Measurements from ENCODE around the gene ITPK1.

The ITPK1 gene

DNA sequence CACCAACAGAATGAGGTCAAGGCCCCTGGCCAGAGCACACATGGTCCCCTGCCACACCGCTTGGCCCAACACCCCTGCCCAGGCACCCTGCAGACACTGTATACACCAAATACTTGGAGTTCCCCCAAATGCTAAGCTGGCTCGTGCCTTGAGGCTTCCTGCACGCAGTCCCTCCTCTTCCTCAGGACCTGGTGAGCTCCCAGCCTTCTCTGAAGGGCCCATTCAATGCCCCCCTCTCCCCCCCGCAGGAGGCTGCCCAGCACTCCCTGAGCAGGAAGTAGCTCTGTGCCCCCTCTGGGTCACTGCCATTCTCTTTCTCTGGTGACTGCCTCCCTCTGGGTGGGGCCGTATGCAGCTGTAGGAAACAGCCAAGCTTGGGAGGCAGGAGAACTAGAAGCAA lies 75.3 kb downstream of the ITPK1 start:
- no peak for DNase-seq

DNA sequence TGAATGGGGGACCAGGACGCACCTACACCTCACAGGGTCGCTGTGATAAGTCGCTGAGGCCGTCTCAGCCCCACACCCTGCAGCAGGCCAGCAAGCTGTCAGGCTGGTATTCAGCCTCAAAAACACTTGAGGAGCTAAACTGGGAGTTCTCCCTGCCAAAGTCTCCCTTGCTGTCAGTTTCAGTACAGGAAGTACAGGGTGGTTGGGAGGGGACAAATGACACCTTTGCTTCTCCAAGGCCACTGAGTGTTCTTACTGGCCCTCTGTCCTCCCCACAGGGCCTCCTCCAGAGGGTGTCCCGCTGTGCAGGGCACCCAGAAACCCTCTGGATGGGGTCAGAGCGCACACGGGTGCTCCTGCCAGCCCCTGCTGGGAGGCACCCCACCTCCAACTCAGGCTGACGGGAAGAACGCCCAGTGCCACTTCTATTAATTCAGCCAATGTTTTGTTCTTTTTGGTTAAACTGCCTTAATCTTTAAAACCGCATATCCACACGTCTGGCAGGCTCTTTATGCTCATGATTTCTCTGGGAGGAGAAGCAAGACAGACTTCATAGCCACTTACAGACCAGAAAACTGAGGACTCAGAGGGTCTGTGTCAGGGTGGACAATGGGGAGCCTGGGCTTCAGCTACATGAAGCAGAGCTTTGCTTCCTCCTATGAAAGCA lies 75.9 kb downstream of the ITPK1 start:
- no peak for DNase-seq

DNA sequence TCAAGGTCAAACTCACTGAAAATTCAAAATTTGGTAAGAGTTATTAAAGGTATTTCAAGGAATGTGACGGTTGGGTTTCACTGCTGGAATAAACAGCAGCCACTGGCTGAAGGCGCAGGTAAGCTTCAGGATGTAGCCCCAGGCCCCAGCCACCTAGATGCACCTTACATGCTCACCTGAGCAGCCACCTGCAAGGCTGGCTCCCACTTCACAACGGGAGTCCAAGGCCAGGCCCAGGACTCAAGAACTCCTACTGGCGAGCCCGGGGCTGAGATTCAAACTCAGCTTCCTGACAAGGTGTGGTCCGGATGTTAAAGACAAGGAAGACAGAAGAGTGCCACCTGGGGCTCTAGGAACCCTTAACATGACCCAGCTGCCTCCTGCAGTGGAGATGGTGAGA lies 78.4 kb downstream of the ITPK1 start:
- no peak for DNase-seq

- no peak for DNase-seq
These were observed 78.9 kb downstream of the ITPK1 start for GRCh38 chr14:93036652-93037345.

DNA sequence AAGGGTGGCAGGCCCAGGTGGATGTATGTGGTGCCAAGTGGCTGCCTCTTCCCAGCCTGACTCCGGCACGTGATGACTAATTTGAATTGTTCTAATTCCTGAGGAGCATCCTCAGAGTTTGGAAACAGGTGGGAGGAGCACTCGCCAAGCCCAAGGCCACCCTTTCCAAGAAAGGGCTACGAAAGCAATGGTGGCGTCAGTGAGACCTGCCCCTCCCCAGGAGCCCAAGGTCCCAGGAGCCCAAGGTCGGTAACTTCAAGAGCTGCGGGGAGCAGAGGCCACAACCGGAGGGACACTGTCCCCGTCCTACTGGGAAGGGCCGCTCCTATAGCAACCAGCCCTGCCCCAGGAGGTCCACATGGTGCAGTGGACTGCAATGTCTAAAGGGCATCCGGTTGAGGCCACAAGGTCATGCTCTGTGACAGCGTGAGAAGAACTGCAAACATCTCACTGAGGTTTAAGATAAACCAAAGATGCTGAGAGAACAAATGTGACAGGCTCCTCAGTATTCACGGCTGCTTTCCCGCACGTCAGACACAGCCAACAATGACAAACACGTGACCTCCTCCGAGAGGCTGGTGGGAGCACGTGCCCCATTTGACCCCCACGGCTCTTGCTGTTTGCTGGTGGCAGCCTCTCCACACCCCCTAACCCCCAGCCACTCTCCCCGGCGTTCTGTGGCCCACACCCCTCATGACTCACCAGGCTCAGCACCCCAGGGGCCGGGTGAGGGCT lies 79.6 kb downstream of the ITPK1 start:
- no peak for DNase-seq

DNA sequence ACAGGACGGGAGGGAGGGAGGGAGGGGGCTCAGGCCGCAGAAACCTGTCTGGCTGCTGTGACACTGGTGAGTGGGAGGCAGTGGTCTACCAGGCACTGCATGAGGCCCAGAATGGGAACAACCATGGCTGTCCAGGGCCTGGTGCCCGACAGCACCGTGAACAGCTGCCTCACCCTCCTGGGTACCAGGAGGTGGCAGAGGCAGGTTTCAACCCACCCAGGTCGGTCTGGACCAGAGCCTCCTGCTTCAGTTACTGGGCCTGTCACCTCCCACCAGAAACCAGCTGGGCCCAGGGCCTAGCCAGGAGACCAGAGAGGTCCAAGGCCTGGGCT lies 80.2 kb downstream of the ITPK1 start:
- DNase-seq = no peak

DNA sequence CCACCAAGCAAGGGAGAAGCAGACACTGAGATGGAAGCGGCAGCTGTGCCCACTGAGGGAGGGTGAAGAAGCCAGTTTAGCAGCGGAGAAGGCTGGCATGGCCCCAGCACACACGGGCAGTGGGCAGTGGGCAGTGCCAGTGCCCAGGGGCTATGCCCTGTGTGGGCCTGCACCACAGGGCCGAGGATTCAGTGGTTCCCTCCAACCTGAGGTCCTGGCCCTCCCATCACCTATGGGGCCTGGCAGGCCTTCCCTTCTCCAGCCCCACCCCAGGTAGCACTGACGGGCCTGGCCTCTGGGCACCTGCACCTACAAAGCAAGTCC lies 81.1 kb downstream of the ITPK1 start:
- DNase-seq = no peak

DNA sequence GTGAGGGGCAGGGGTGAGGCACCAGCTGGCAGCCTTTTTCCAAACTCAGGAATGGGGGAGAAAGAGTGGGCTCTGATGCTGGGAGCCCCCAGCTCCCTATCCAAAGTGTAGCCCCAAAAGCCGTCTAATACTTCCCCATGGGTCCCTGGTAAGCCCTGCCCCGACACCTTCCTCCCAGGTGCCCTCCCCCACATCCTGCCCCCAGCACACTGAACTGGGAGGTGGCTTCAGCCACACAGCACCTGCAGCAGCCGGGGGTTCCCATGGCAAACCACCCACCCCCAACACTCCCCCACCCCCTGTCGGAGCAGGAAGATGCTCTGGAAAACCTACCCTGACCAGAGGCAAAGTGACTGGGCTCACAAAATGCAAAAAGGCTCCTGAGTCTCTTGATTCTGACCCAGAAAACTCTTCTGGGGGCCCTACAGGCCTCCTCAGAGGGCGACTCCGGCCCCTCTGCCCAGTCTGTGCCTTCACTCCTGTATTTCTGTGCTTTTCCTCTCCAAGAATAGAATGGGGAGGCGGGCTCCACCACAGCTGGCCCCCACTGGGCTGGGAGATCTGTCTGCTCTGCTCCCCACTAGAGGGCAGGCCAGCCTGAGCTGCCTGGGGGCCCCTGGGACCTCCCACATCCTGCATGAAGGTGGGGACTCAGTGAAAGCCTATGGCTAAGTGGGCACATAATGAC lies 81.6 kb downstream of the ITPK1 start:
- peak; percentile 23 for DNase-seq

DNA sequence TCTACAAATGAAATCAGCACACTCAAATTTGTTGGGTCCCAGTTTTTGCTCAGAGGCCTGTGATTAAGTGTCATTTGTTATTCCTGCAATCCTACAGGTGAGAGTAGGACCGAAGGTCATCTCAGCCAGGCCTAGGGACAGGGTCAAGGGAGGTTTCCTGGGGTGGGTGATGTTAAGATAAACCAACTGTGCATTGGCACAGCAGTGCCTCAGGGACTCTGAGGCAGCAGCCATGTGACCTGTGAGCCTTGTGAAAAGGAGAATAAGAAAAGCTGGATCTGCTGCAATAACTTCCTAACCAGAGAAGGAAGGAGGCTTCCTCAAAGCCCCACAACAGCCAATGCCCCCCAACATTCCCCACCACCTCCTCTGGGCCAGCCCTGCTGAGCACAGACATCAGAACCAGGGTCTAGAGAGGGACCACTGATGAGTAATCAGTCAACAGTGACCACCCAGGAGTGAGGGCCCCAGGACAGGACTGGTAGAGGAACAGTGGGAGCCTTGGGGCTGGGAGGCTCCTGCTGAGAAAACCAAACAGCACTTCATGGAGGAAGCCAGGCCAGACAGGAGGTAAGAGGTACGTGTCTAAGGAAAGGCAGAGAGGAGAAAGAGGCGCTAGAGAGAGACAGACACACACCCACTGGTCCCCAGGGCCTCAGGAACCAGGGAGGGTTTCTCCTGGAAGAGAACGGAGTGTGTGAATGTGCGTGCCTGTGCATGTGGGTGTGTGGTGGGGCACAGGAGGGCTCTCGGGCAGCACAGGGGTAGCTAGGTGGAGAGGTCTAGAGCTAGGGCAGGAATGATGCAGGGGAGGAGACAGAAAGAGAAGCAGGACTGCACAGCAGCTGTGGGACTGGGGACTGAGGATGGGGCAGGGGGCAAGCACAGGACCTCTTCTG lies 82.4 kb downstream of the ITPK1 start:
- no peak for DNase-seq

- DNase-seq = no peak
These were observed 83.2 kb downstream of the ITPK1 start for GRCh38 chr14:93032421-93032936.

DNA sequence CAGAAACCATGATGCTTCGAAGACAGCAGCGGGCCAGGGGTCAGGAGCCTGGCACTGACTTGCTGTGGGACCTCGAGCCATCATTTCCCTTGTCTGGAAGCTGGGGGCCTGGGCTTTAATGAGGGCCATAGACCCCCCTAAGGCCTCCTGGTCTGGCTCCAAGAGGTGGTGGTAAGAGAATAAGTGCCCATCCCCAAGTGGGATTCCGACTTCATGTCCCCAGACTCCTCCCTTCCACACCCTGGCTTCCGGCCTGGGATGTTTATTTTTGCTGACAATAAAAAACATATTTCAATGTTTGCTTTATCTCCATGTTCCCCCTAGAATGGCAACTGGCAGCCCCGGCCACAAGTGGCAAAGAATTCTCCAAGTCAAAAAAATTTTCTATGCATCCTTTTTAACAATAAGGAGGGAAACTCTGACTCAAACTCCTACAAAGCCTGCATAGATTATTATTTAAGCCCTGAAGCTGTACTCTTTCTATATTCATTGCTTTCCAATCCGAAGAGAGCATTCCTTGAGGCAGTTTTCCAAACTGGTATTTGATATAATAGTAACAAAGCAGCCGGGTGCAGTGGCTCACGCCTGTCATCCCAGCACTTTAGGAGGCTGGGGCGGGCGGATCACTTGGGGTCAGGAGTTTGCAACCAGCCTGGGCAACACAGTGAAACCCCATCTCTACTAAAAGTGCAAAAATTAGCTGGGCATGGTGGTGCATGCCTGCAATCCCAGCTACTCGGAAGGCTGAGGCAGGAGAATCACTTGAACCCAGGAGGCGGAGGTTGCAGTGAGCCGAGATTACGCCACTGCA lies 84.0 kb downstream of the ITPK1 start:
- no peak for DNase-seq

- no peak for DNase-seq
These were observed 85.0 kb downstream of the ITPK1 start for GRCh38 chr14:93030761-93031160.

- no peak for DNase-seq
These were observed 85.7 kb downstream of the ITPK1 start for GRCh38 chr14:93029911-93030508.

GRCh38 chr14:93029417-93029816 lies 86.3 kb downstream of the ITPK1 start:
- DNase-seq = no peak

- DNase-seq = no peak
These were observed 87.0 kb downstream of the ITPK1 start for GRCh38 chr14:93028724-93029076.

DNA sequence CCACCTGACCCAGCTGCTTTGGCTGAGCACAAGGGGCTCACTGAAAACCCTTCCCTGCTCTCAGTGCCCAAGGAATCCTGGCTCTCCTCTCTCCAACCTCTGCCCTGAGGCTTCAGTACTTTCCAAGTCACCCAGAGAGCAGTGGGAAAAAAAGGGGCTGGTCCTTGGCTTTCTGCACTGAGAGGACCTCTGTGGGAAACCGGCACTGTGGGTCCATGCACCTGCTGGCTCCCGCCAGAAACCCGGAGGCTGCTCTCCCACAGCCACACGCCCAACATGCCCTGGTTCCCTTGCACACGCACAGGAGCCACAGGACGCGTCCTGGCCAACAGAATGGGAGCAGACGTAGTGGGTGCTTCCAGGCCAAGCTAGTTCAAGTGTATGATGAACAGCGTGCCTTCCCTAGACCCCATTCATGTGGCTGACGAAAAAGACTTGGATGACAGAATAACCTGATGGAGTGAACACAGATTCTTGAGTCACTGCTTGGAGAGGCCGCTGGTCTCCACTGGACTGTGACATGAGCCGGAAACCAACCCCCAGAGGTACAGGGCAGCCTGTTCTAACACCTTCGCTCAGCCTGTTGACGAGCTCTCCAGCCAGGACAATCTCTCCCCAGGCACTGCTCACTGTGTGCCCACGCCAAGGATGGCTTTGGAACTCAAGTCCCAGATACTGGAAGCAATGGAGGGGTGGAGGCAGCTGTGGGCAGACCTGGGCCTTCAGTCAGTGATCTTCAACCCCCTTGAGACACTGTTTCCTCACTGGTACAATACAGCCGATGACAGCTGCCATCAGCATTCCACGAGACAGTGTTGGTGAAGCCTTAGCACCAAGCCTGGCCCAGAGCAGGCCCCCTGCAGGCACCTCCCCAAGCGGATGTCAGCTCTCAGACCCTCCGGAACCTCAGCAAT lies 87.7 kb downstream of the ITPK1 start:
- DNase-seq = no peak

DNA sequence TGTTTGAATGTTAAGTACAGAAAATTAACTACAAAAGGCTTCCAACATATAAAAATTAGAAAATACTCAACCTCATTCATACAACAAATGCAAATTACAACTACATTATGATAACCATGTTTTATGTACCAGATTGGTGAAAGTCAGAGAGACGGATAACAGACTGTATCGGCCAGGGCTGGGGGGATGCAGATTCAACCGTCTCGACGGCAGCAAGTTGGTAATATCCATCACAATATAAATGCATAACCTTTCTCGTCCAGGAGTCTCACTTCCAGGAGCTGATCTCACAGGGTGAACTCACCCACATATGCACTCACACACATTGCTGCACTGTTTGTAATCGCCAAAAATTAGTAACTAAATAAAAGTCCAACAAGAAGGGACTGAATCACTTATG lies 89.4 kb downstream of the ITPK1 start:
- DNase-seq = no peak

GRCh38 chr14:93025055-93025454 lies 90.7 kb downstream of the ITPK1 start:
- no peak for DNase-seq

GRCh38 chr14:93024493-93024892 lies 91.2 kb downstream of the ITPK1 start:
- no peak for DNase-seq

DNA sequence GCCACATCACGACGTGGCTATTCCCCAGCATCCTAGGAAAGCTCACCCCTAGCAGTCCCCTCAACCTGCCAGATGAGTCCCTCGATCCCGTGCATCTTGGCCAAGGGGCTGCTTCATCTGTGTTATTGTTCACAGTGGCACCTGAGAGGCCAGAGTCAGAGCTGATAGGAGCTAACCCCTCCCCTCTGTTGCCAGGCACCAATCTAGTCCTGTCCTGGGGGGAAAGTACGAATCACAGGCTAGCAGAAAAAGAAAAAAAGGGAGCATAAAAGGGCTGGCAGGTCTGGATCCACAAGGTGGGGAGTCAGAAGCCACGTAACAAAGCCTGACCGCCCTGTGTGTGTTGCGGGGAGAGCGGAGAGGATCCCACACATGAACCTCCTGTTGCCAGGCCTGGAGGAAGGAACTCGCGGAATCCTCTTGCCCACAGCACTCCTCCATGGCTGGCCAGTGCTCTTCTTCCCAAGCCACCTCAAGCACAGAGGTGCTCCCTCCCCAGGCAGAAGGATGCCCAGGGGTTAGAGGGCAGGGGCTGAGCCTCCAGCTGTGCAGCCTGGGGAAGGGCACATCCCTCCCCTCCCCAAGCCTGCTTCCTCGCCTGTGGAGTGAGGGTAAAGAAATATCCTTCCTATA lies 91.8 kb downstream of the ITPK1 start:
- no peak for DNase-seq

Data from effector CD4-positive, alpha-beta T cell (primary cell).